ENCODE data around the gene NRXN3. TPM values are rescaled to one million over a fixed set of nuclear protein-coding genes. Genes with fewer than 3 reads are reported as not detected.

The NRXN3 gene
- total and polyA plus RNA-seq, 2 of the 4 experiments (the other 2 are of a cell fraction) = 4.8 to 25.1 TPM

- no peak overlapping the region for H3K14ac ChIP-seq (replicated peaks; ENCODE audit: low read depth, low read length)
- dilution Hi-C loops (cut with HindIII; ENCODE audit: low sequenced_read_pairs, unreplicated experiment) = no loop called here
- in situ Hi-C loops (cut with MboI; ENCODE audit: low sequenced_read_pairs) = loop anchor here (25.0 kb wide), 1 partner anchor 979 kb away; no protein-coding TSS in a partner anchor
- H2AFZ ChIP-seq (replicated peaks; ENCODE audit: low read length, poor library complexity) = no peak overlapping the region
- H3K56ac ChIP-seq (ENCODE audit: extremely low read depth, insufficient read depth, low read length) = no peak overlapping the region
- CTCF ChIA-PET = no interaction called here
- H3K9me1 ChIP-seq (ENCODE audit: insufficient read depth, low read length) = no peaks in the 10 kb centered on the region
- H3K27ac ChIP-seq (ENCODE audit: insufficient read depth, low read length) = no peak overlapping the region
- intact Hi-C loops (cut with micrococcal nuclease) = no loop called here
- POLR2A ChIA-PET (ENCODE audit: unreplicated experiment) = no interaction called here
- no TSS peak for BruUV-seq (replicated peaks)
- no peak overlapping the region for H4K91ac ChIP-seq (ENCODE audit: insufficient read depth, low read depth, low read length)
- H3K9ac ChIP-seq (ENCODE audit: low read depth, low read length) = no peak overlapping the region
- no peak overlapping the region for H2BK20ac ChIP-seq (ENCODE audit: low read depth, low read length)
- H3K4me3 ChIP-seq (ENCODE audit: insufficient read depth, low read depth, low read length) = no peak overlapping the region
- H2BK15ac ChIP-seq (ENCODE audit: low read depth, low read length) = no peak overlapping the region
- H2BK5ac ChIP-seq (ENCODE audit: low read depth, low read length, poor library complexity, severe bottlenecking) = no peak overlapping the region
- H3K4me1 ChIP-seq (ENCODE audit: control insufficient read depth, insufficient read depth, low read length) = no peaks in the 10 kb centered on the region
- ATAC-seq (ENCODE audit: low read depth) = no peak
- H2BK120ac ChIP-seq (ENCODE audit: low read depth, low read length) = no peak overlapping the region
- H3K18ac ChIP-seq (ENCODE audit: low read depth, low read length) = no peak overlapping the region
- H3K23ac ChIP-seq (ENCODE audit: low read depth, low read length) = no peak overlapping the region
- TF ChIP-seq FOS (IDR thresholded peaks at IDR 0.05; ENCODE audit: low read depth, low read length) (no peak), MAFK (IDR thresholded peaks at IDR 0.05; ENCODE audit: low read depth, low read length) (no peak), USF2 (IDR thresholded peaks at IDR 0.05; ENCODE audit: low read depth, low read length) (no peak), NFE2L2 (IDR thresholded peaks at IDR 0.05; ENCODE audit: low read depth, low read length) (no peak), CEBPB (IDR thresholded peaks at IDR 0.05; ENCODE audit: low read depth, low read length) (no peak), ELK1 (IDR thresholded peaks at IDR 0.05; ENCODE audit: borderline replicate concordance, low read depth, low read length) (no peak), RAD21 (IDR thresholded peaks at IDR 0.05; ENCODE audit: low read length) (no peak), SMC3 (IDR thresholded peaks at IDR 0.05; ENCODE audit: low read depth, low read length) (no peak), POLR2A (IDR thresholded peaks at IDR 0.05; ENCODE audit: low read depth, low read length) (no peak), BHLHE40 (IDR thresholded peaks at IDR 0.05; ENCODE audit: low read depth, low read length) (no peak), RFX5 (IDR thresholded peaks at IDR 0.05; ENCODE audit: low read depth, low read length) (no peak)
- TF ChIP-seq, protein P1, sequence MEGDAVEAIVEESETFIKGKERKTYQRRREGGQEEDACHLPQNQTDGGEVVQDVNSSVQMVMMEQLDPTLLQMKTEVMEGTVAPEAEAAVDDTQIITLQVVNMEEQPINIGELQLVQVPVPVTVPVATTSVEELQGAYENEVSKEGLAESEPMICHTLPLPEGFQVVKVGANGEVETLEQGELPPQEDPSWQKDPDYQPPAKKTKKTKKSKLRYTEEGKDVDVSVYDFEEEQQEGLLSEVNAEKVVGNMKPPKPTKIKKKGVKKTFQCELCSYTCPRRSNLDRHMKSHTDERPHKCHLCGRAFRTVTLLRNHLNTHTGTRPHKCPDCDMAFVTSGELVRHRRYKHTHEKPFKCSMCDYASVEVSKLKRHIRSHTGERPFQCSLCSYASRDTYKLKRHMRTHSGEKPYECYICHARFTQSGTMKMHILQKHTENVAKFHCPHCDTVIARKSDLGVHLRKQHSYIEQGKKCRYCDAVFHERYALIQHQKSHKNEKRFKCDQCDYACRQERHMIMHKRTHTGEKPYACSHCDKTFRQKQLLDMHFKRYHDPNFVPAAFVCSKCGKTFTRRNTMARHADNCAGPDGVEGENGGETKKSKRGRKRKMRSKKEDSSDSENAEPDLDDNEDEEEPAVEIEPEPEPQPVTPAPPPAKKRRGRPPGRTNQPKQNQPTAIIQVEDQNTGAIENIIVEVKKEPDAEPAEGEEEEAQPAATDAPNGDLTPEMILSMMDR (conservative IDR thresholded peaks at IDR 0.05; ENCODE audit: low read depth, low read length) = no peak
- no CpG with 5 or more reads among the region's 1 CpG for WGBS, 2 experiments (ENCODE audit: extremely low coverage in 2 of 2, insufficient read length in 1 of 2)
- no peaks in the 10 kb centered on the region for H3K9me3 ChIP-seq (ENCODE audit: control insufficient read depth, insufficient read depth, low read length)
- no peak overlapping the region for H3K4me2 ChIP-seq (ENCODE audit: low read depth, low read length)
- H4K8ac ChIP-seq (ENCODE audit: low read depth in 2 of 2, low read length in 2 of 2) = no peak overlapping the region
- H3K4ac ChIP-seq (ENCODE audit: low read depth, low read length) = no peak overlapping the region
- no peak overlapping the region for H4K5ac ChIP-seq (ENCODE audit: low read depth, low read length)
- no peak for DNase-seq
- H2AK9ac ChIP-seq (replicated peaks; ENCODE audit: low read depth, low read length, poor library complexity) = no peak overlapping the region
- no peaks in the 10 kb centered on the region for H3K36me3 ChIP-seq (ENCODE audit: control insufficient read depth, insufficient read depth, low read length)
- no peaks in the 10 kb centered on the region for H3K27me3 ChIP-seq (ENCODE audit: control insufficient read depth, insufficient read depth, low read length)
- no peak overlapping the region for H2AK5ac ChIP-seq (ENCODE audit: low read depth, low read length)
- H3K79me1 ChIP-seq (ENCODE audit: low read depth in 1 of 2, low read length in 2 of 2) = no peaks in the 10 kb centered on the region
- H4K20me1 ChIP-seq (ENCODE audit: insufficient read depth, low read length) = no peaks in the 10 kb centered on the region
Observed at GRCh38 chr14:78840898-78841297, 670.7 kb downstream of the NRXN3 start.

All from IMR-90 (cell line).